RWPE2 (cell line): ENCODE measurements around the gene GMEB1.
"Not testable (repeated sequence)": the region's sequence is repeated elsewhere in the genome, so short reads cannot be mapped to it uniquely, and the experiment has no call there.

Experiments used
- ATAC-seq: fragments of 200-7000 bp; cut with Tn5 transposase; 3 replicates; pipeline ENCODE4 v1.9.1; 2021; ENCODE audit warnings: low read depth
- DNase-seq: peaks from one replicate; pipeline ENCODE4 v3.0.0-alpha.2; 2020; ENCODE audit warnings: low spot score
- H3K27ac ChIP-seq: fragments of 450-650 bp; 2 replicates; pipeline ENCODE4 v1.5.1; 2017; ENCODE audit warnings: mild to moderate bottlenecking; ENCODE audit not compliant: poor library complexity, severe bottlenecking
- H3K27me3 ChIP-seq: fragments of 250-450 bp; sonication (Bioruptor Pico); 2 replicates; pipeline ENCODE4 v1.5.1; 2021; ENCODE audit warnings: mild to moderate bottlenecking, moderate library complexity; ENCODE audit not compliant: insufficient read depth, poor library complexity, severe bottlenecking
- H3K36me3 ChIP-seq: fragments of 250-450 bp; sonication (Bioruptor Pico); 2 replicates; pipeline ENCODE4 v1.5.1; 2020; ENCODE audit warnings: low read depth, mild to moderate bottlenecking, moderate library complexity
- H3K4me1 ChIP-seq: fragments of 250-450 bp; sonication (Bioruptor Pico); 2 replicates; pipeline ENCODE4 v1.5.1; 2021; ENCODE audit warnings: mild to moderate bottlenecking, moderate library complexity; ENCODE audit not compliant: insufficient read depth, poor library complexity, severe bottlenecking
- H3K4me3 ChIP-seq: fragments of 250-450 bp; sonication (Bioruptor Pico); 2 replicates; pipeline ENCODE4 v1.5.1; 2021; ENCODE audit warnings: mild to moderate bottlenecking, moderate library complexity; ENCODE audit not compliant: severe bottlenecking
- H3K9me3 ChIP-seq: fragments of 250-450 bp; sonication (Bioruptor Pico); 2 replicates; pipeline ENCODE4 v1.5.1; 2021; ENCODE audit warnings: mild to moderate bottlenecking, moderate library complexity; ENCODE audit not compliant: severe bottlenecking
- TF ChIP-seq, protein P1 (sequence below): fragments of 450-650 bp; IDR thresholded peaks from one replicate; pipeline ENCODE4 v1.5.1; 2017; ENCODE audit warnings: mild to moderate bottlenecking, moderate library complexity; ENCODE audit not compliant: poor library complexity, severe bottlenecking

GMEB1 gene

DNA sequence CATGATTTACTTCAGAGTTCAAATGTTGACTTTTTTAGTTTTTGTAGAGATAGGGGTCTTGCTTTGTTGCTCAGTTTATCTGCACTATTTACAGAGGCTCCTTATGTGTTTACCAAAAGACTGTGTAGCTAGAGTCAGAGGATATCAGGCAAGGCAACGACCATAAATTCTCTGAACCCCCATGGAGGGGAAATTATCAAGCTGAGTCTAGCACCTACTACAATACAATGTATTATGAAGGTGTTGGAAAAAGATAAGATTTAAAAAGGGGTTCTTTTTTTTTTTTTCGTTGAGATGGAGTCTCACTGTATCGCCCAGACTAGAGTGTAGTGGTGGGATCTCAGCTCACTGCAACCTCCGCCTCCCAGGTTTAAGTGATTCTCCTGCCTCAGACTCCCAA is 16.4 kb downstream of the GMEB1 start:
- Histone ChIP-seq H3K27ac (no peak overlapping the region), H3K4me3 (no peak overlapping the region), H3K9me3 (no peaks in the 10 kb centered on the region), H3K4me1 (no peaks in the 10 kb centered on the region), H3K36me3 (peaks cover 14% of the 10 kb centered on the region; the same call in 1 of the 2 replicates), H3K27me3 (no peaks in the 10 kb centered on the region)
- no peak for ATAC-seq
- TF ChIP-seq, protein P1, sequence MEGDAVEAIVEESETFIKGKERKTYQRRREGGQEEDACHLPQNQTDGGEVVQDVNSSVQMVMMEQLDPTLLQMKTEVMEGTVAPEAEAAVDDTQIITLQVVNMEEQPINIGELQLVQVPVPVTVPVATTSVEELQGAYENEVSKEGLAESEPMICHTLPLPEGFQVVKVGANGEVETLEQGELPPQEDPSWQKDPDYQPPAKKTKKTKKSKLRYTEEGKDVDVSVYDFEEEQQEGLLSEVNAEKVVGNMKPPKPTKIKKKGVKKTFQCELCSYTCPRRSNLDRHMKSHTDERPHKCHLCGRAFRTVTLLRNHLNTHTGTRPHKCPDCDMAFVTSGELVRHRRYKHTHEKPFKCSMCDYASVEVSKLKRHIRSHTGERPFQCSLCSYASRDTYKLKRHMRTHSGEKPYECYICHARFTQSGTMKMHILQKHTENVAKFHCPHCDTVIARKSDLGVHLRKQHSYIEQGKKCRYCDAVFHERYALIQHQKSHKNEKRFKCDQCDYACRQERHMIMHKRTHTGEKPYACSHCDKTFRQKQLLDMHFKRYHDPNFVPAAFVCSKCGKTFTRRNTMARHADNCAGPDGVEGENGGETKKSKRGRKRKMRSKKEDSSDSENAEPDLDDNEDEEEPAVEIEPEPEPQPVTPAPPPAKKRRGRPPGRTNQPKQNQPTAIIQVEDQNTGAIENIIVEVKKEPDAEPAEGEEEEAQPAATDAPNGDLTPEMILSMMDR = no peak
- no peak for DNase-seq

- H3K27me3 ChIP-seq, DNase-seq, H3K4me3 ChIP-seq, H3K9me3 ChIP-seq, H3K4me1 ChIP-seq, H3K27ac ChIP-seq, ATAC-seq: not testable (repeated sequence)
- peaks cover 18% of the 10 kb centered on the region for H3K36me3 ChIP-seq
Measured at GRCh38 chr1:28691627-28692026, 23.0 kb downstream of the GMEB1 start.

DNA sequence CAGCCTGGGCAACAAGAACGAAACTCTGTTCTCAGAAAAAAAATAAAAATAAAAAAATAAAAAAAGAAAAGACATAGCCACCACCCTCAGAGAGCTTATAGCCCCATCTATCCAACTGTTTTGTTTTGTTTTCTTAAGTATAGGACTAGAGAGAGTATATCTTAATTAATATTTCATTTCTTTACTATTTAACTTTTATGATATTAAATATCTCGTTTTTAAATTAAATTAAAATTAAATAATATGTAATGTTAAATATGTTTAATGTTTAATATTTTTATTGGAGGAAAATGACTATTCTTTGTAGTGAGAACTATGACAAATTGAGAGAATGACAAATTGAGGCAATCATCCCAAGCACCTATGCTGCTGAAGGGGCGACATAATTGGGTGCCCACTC is 35.0 kb downstream of the GMEB1 start:
- Histone ChIP-seq H3K27ac (no peak overlapping the region), H3K27me3 (no peaks in the 10 kb centered on the region), H3K9me3 (no peaks in the 10 kb centered on the region), H3K4me3 (no peak overlapping the region), H3K36me3 (peaks cover 9% of the 10 kb centered on the region), H3K4me1 (no peaks in the 10 kb centered on the region)
- ATAC-seq = no peak
- TF ChIP-seq, protein P1 = no peak
- DNase-seq = no peak

DNA sequence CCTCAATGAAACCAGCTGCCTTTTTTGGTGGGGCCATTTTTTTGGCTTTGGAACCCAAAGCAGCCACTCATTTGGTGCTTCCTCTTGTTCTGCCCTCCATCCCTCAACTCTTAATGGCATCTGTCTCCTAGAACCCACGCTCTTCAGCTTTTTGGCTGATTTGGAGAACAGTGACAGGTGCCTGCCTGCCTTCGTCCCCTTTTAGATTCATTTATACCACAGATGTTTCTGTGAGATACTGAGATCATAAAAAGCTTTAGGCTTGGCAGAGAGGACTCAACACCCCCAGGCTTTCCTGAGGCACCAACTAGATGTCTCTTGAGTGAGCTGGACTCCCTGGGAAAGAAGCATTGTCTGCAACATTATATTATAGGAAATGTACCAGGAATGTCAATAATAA is 47.8 kb downstream of the GMEB1 start:
- no peak overlapping the region for H3K4me3 ChIP-seq
- no peaks in the 10 kb centered on the region for H3K9me3 ChIP-seq
- peaks cover 4% of the 10 kb centered on the region; the same call in 1 of the 2 replicates for H3K36me3 ChIP-seq
- TF ChIP-seq, protein P1 = no peak
- H3K4me1 ChIP-seq = no peaks in the 10 kb centered on the region
- DNase-seq = no peak
- no peak for ATAC-seq
- no peaks in the 10 kb centered on the region for H3K27me3 ChIP-seq
- H3K27ac ChIP-seq = no peak overlapping the region

DNA sequence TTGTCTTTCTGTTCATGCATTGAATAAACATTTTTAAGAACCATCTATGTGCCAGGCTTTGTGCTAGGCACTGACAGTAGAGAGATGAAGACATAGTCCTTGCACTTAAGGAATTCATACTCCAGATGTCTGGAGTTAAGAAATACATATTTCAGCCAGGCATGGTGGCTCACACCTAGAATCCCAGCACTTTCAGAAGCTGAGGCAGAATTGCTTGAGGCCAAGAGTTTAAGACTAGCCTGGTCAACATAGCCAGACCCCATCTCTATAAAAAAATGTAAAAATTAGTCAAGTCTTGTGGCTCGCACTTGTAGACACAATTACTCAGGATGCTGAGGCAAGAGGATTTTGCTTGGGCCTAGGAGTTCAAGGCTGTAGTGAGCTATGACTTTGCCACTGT is 49.6 kb downstream of the GMEB1 start:
- H3K27ac ChIP-seq = no peak overlapping the region
- H3K4me1 ChIP-seq = no peaks in the 10 kb centered on the region
- ATAC-seq (no peak), DNase-seq (no peak)
- H3K27me3 ChIP-seq = no peaks in the 10 kb centered on the region
- TF ChIP-seq, protein P1 = no peak
- H3K4me3 ChIP-seq = no peak overlapping the region
- H3K36me3 ChIP-seq = peaks cover 4% of the 10 kb centered on the region; the same call in 1 of the 2 replicates
- no peaks in the 10 kb centered on the region for H3K9me3 ChIP-seq
